Testis (tissue), 3 donors: Measurements from ENCODE around the gene TMEM63A. TPM values are rescaled to one million over a fixed set of nuclear protein-coding genes. Genes with fewer than 3 reads are reported as not detected.

Experiments used
- DNase-seq: peaks from one replicate; pipeline ENCODE4 v3.0.0-alpha.2; 2019
- H3K27ac ChIP-seq, 2 donors: fragments of 200-600 bp; sonication (generic); one replicate each; pipeline ENCODE4 v1.5.1; 2019
- H3K27me3 ChIP-seq: fragments of 200-600 bp; sonication (generic); one replicate; pipeline ENCODE4 v1.5.1; 2019
- H3K36me3 ChIP-seq: fragments of 200-600 bp; sonication (generic); one replicate; pipeline ENCODE4 v1.5.1; 2017; ENCODE audit warnings: low read depth; ENCODE audit errors: missing control alignments
- H3K4me1 ChIP-seq: fragments of 200-600 bp; sonication (generic); one replicate; pipeline ENCODE4 v1.5.1; 2019
- H3K4me3 ChIP-seq, 2 donors: fragments of 200-600 bp; sonication (generic); one replicate each; pipeline ENCODE4 v1.5.1; 2017 to 2019
- H3K9me3 ChIP-seq: fragments of 200-600 bp; sonication (generic); one replicate; pipeline ENCODE4 v1.5.1; 2017
- CTCF ChIP-seq, 3 experiments: fragments of 450-650 bp in 2 of 3; fragments of 200-600 bp in 1 of 3; sonication (generic) in 1 of 3; IDR thresholded peaks; one replicate each; pipeline ENCODE4 v1.5.1; 2016 to 2019; ENCODE audit warnings: antibody characterized with exemption in 3 of 3, mild to moderate bottlenecking in 2 of 3, moderate library complexity in 1 of 3
- POLR2A ChIP-seq: fragments of 450-650 bp; IDR thresholded peaks from one replicate; pipeline ENCODE4 v1.6.1; 2017; ENCODE audit warnings: antibody characterized with exemption, mild to moderate bottlenecking, moderate library complexity
- WGBS, 2 donors: methylation state at CpG; one replicate each; pipeline ENCODE4 v1.1.5; 2018; 5-methylcytosine and 5-hydroxymethylcytosine counted together
- intact Hi-C: fragments of 100-400 bp; cut with DNase I; formaldehyde crosslinking; loops from one replicate; pipeline ENCODE4 v1.15.1; 2023; ENCODE audit warnings: low total_unique reads
- polyA plus RNA-seq: library from polyadenylated mRNA; stranded (reverse); fragments of 350-450 nt; fragmentation: Illumina TruSeq; extraction: RNeasy Lipid Tissue Mini Kit (QIAGEN cat#74804); gene quantifications from one replicate; pipeline ENCODE4 v1.2.3, GENCODE V29; 2014; ENCODE audit warnings: low read depth, low replicate concordance; ENCODE audit not compliant: insufficient read depth
- total RNA-seq, 2 donors: library from RNA; depleted of rRNA; stranded (reverse); fragments of >200 nt; gene quantifications; one replicate each; pipeline ENCODE4 v1.2.3, GENCODE V29; 2016

The TMEM63A gene
- total and polyA plus RNA-seq, 3 donors from 2014 or later: 13.6 to 51.7 (median 46.9) TPM

- no peak overlapping the region for H3K4me3 ChIP-seq
- no peaks in the 10 kb centered on the region for H3K9me3 ChIP-seq
- peak overlapping the region in 1 of 2 donors; percentile 75 for H3K27ac ChIP-seq
- H3K36me3 ChIP-seq: no peaks in the 10 kb centered on the region
- intact Hi-C loops: loop anchor here (5.0 kb wide), 1 partner anchor 57 kb away; the partner anchor contains the start of gene SRP9
- H3K4me1 ChIP-seq: peaks cover 24% of the 10 kb centered on the region
- DNase-seq: peak; percentile 66
- no peaks in the 10 kb centered on the region for H3K27me3 ChIP-seq
- TF ChIP-seq POLR2A (no peak), CTCF (IDR thresholded peaks at IDR 0.05) (no peak)
- 63 to 65% methylated on average over 7 of the region's 7 CpGs for WGBS, 2 donors
Measured at GRCh38 chr1:225834417-225835329, 47.5 kb downstream of the TMEM63A start.

DNA sequence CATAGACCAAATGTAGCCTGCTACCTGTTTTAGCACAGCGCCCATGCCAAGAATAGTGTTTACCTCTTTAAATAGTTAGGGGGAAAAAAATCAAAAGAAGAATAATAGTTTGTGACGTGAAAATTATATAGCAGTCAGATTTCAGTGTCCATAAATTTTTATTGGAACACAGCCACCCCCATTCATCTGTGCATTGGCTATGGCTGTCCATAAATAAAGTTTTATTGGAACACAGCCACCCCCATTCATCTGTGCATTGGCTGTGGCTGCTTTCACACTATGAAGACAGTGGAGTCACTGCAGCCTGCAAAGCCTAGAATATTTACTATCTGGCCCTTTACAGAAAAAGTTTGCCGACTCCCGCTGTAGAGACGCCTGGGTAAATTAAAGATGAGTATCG, 51.3 kb downstream of the TMEM63A start:
- intact Hi-C loops: no loop called here
- no peak for DNase-seq
- no peaks in the 10 kb centered on the region for H3K36me3 ChIP-seq
- WGBS, 2 donors: 93 to 95% methylated on average over 6 of the region's 6 CpGs
- no peak overlapping the region for H3K4me3 ChIP-seq
- no peak overlapping the region for H3K27ac ChIP-seq
- H3K27me3 ChIP-seq: no peaks in the 10 kb centered on the region
- H3K4me1 ChIP-seq: peaks cover 23% of the 10 kb centered on the region
- H3K9me3 ChIP-seq: no peaks in the 10 kb centered on the region
- no peak for TF ChIP-seq CTCF (IDR thresholded peaks at IDR 0.05)

GRCh38 chr1:225828706-225829345, 53.4 kb downstream of the TMEM63A start:
- no peak for DNase-seq
- 91 to 96% methylated on average over 14 of the region's 14 CpGs for WGBS, 2 donors
- no peak overlapping the region for H3K4me3 ChIP-seq
- no peaks in the 10 kb centered on the region for H3K27me3 ChIP-seq
- intact Hi-C loops: no loop called here
- peaks cover 32% of the 10 kb centered on the region for H3K4me1 ChIP-seq
- TF ChIP-seq CTCF (IDR thresholded peaks at IDR 0.05) (no peak), POLR2A (no peak)
- H3K9me3 ChIP-seq: no peaks in the 10 kb centered on the region
- H3K27ac ChIP-seq: no peak overlapping the region
- H3K36me3 ChIP-seq: no peaks in the 10 kb centered on the region

GRCh38 chr1:225827076-225827475, 55.1 kb downstream of the TMEM63A start:
- Histone ChIP-seq H3K9me3 (no peaks in the 10 kb centered on the region), H3K36me3 (no peaks in the 10 kb centered on the region), H3K27ac (peak overlapping the region in 1 of 2 donors; percentile 79), H3K27me3 (no peaks in the 10 kb centered on the region), H3K4me3 (no peak overlapping the region), H3K4me1 (peaks cover 49% of the 10 kb centered on the region)
- DNase-seq: no peak
- intact Hi-C loops: no loop called here
- WGBS, 2 donors: 83 to 92% methylated on average over 8 of the region's 8 CpGs
- TF ChIP-seq POLR2A (no peak), CTCF (IDR thresholded peaks at IDR 0.05) (no peak)
